K562 (cell line): Measurements from ENCODE around the gene SNX15. TPM values are rescaled to one million over a fixed set of nuclear protein-coding genes. Genes with fewer than 3 reads are reported as not detected.

Source experiments
- ATAC-seq: fragments of 200-7000 bp; cut with Tn5 transposase; 3 replicates; pipeline ENCODE4 v1.9.1; 2020; ENCODE audit warnings: moderate library complexity
- BruUV-seq: library from RNA; stranded (reverse); fragments of 400-500 nt; replicated peaks from 2 replicates; lab custom pipeline; 2021; lab: Mats Ljungman, UMichigan
- CTCF ChIA-PET: fragments of 300-600 bp; formaldehyde crosslinking; extraction: SDS; loops from one replicate; lab custom pipeline; 2021; ENCODE audit warnings: low intra/inter-chr PET ratio; lab: Yijun Ruan, JAX
- POLR2A ChIA-PET: fragments of 300-600, 350-650 bp; sonication (Branson Sonifier 250); formaldehyde crosslinking; extraction: SDS; loops from one replicate; lab custom pipeline; 2021; ENCODE audit warnings: antibody characterized with exemption, inconsistent platforms; lab: Yijun Ruan, JAX
- DNase-seq, 4 experiments: peaks; one replicate each; pipeline versions ENCODE4 v3.0.0 to v3.0.0-alpha.2; 2011 to 2018; ENCODE audit warnings: low spot score in 3 of 4, mixed read lengths in 3 of 4; ENCODE audit errors: extremely low read depth in 1 of 4
- FAIRE-seq: peaks from 2 replicates; lab custom pipeline; 2011; peaks lifted over from hg19 to GRCh38; lab: Jason Lieb, UNC
- H2AFZ ChIP-seq: 2 replicates; pipeline ENCODE4 v1.6.0; 2011; ENCODE audit warnings: low read depth, low read length, control low read depth, inconsistent platforms
- H3K27ac ChIP-seq: fragments of 200-600 bp; 3 replicates; pipeline ENCODE4 v1.8.0; 2011; ENCODE audit warnings: low read depth, mild to moderate bottlenecking, control low read depth, inconsistent platforms, low read length, moderate library complexity, mixed read lengths; ENCODE audit errors: extremely low read depth
- H3K27me3 ChIP-seq, 2 experiments: fragments of 300-600 bp in 1 of 2; 2 replicates in 1 of 2; 3 replicates in 1 of 2; pipeline versions ENCODE4 v1.6.0 to v1.8.0; 2011; ENCODE audit warnings: inconsistent platforms in 2 of 2, low read length in 2 of 2, mild to moderate bottlenecking in 1 of 2, mixed read lengths in 1 of 2, moderate library complexity in 1 of 2; ENCODE audit not compliant: control insufficient read depth in 2 of 2, insufficient read depth in 2 of 2
- H3K36me3 ChIP-seq: fragments of 300-600 bp; 3 replicates; pipeline ENCODE4 v1.8.0; 2011; ENCODE audit warnings: mild to moderate bottlenecking, low read length, inconsistent platforms; ENCODE audit not compliant: control insufficient read depth, insufficient read depth
- H3K4me1 ChIP-seq, 2 experiments: fragments of 200-600 bp in 1 of 2; replicated peaks in 1 of 2; 2 replicates in 1 of 2; 3 replicates in 1 of 2; pipeline versions ENCODE4 v1.5.1 to v1.8.0; 2011; ENCODE audit warnings: inconsistent platforms in 2 of 2, low read length in 2 of 2, mild to moderate bottlenecking in 1 of 2, mixed read lengths in 1 of 2, moderate library complexity in 1 of 2; ENCODE audit not compliant: control insufficient read depth in 2 of 2, insufficient read depth in 2 of 2
- H3K4me2 ChIP-seq: 2 replicates; pipeline ENCODE4 v1.6.1; 2011; ENCODE audit warnings: low read length, control low read depth, inconsistent platforms, mixed read lengths; ENCODE audit not compliant: insufficient read depth
- H3K4me3 ChIP-seq: fragments of 200-600 bp; sonication (generic), shearing (Covaris generic); 2 replicates; pipeline ENCODE4 v1.5.1; 2016; ENCODE audit warnings: control low read depth, inconsistent platforms
- H3K79me2 ChIP-seq: fragments of 200-600 bp; 3 replicates; pipeline ENCODE4 v1.8.0; 2011; ENCODE audit warnings: low read length, inconsistent platforms; ENCODE audit not compliant: control insufficient read depth, insufficient read depth
- H3K9ac ChIP-seq, 2 experiments: 2 replicates each; pipeline versions ENCODE4 v1.6.0 to v1.6.1; 2011; ENCODE audit warnings: low read depth in 2 of 2, low read length in 2 of 2, control low read depth in 1 of 2, inconsistent platforms in 1 of 2, mild to moderate bottlenecking in 1 of 2, mixed read lengths in 1 of 2; ENCODE audit not compliant: insufficient read depth in 1 of 2
- H3K9me1 ChIP-seq: one replicate; pipeline ENCODE4 v1.6.0; 2011; ENCODE audit warnings: inconsistent platforms, mild to moderate bottlenecking, low read length, moderate library complexity; ENCODE audit not compliant: control insufficient read depth, insufficient read depth
- H3K9me3 ChIP-seq: replicated peaks from 2 replicates; pipeline ENCODE4 v1.5.1; 2011; ENCODE audit warnings: low read depth, low read length, inconsistent platforms; ENCODE audit not compliant: control insufficient read depth, insufficient read depth
- H4K20me1 ChIP-seq: replicated peaks from 2 replicates; pipeline ENCODE4 v1.6.1; 2011; ENCODE audit warnings: low read length, inconsistent platforms, mixed read lengths; ENCODE audit not compliant: control insufficient read depth, insufficient read depth
- ESRRB ChIP-seq: fragments of 250-450 bp; sonication (Bioruptor Pico); IDR thresholded peaks from 2 replicates; pipeline ENCODE4 v1.5.0; 2020; ENCODE audit warnings: mild to moderate bottlenecking, moderate library complexity, borderline replicate concordance
- EWSR1 ChIP-seq: fragments of 450-650 bp; IDR thresholded peaks from 2 replicates; pipeline ENCODE4 v1.6.1; 2018; ENCODE audit warnings: borderline replicate concordance, mild to moderate bottlenecking, low read depth, moderate library complexity; ENCODE audit not compliant: partially characterized antibody
- GTF2E2 ChIP-seq: fragments of 200-800 bp; sonication (Bioruptor generic); IDR thresholded peaks from 2 replicates; pipeline ENCODE4 v1.6.1; 2016; ENCODE audit warnings: missing genetic modification characterization, missing compliant biosample characterization
- GTF3C2 ChIP-seq: IDR thresholded peaks from 3 replicates; pipeline ENCODE4 v1.6.1; 2011; ENCODE audit warnings: borderline replicate concordance, mild to moderate bottlenecking, moderate library complexity; ENCODE audit not compliant: insufficient read length; ENCODE audit errors: extremely low read depth
- PCBP2 ChIP-seq: fragments of 200-400 bp; formaldehyde crosslinking; IDR thresholded peaks from 2 replicates; pipeline ENCODE4 v1.6.1; 2018; ENCODE audit warnings: low read length, low read depth, mild to moderate bottlenecking, moderate library complexity; ENCODE audit not compliant: poor library complexity, severe bottlenecking
- ZNF655 ChIP-seq: fragments of 250-450 bp; sonication (Bioruptor Pico); IDR thresholded peaks from 2 replicates; pipeline ENCODE4 v1.5.0; 2021
- WGBS: fragments of 100-300 bp; shearing (Covaris generic); methylation state at CpG from one replicate; pipeline ENCODE4 v1.1.6; 2016; ENCODE audit warnings: low coverage, mixed read lengths; ENCODE audit not compliant: insufficient coverage; ENCODE audit errors: missing lambda C conversion rate; 5-methylcytosine and 5-hydroxymethylcytosine counted together
- in situ Hi-C: fragments of 300-500 bp; cut with MboI; formaldehyde crosslinking; loops from 4 replicates; pipeline ENCODE4 v1.15.0; 2018; ENCODE audit warnings: inconsistent platforms, mixed read lengths
- intact Hi-C: fragments of 100-400 bp; cut with micrococcal nuclease; formaldehyde crosslinking; loops from 2 replicates; pipeline ENCODE4 v1.14.2; 2022
- polyA plus RNA-seq, 8 experiments: library from polyadenylated mRNA; depleted of rRNA in 4 of 8; stranded (reverse) in 5 of 8; unstranded in 3 of 8; fragments of >200 nt; fragmentation: Nextera tagmentation in 2 of 8; fragmentation: Illumina TruSeq in 1 of 8; extraction: Ambion mirVana in 2 of 8; extraction: Trizol in 1 of 8; gene quantifications; 2 replicates each; pipeline versions ENCODE4 v1.2.1 to v1.2.3, GENCODE V29; 2011 to 2014; ENCODE audit warnings: inconsistent platforms in 1 of 8, missing spikeins in 1 of 8
- total RNA-seq, 7 experiments: library from RNA; depleted of rRNA in 6 of 7; stranded (reverse); fragments of >200 nt in 6 of 7; fragmentation: Illumina TruSeq in 2 of 7; extraction: Trizol in 2 of 7; gene quantifications; 2 replicates each; pipeline versions ENCODE4 v1.2.1 to v1.2.3, GENCODE V29; 2011 to 2021; ENCODE audit warnings: low replicate concordance in 1 of 7

SNX15 gene
- total and polyA plus RNA-seq, 9 of the 15 experiments (the other 6 are each of a cell fraction or from before 2014, with no cell fraction given): 1.8 to 27.8 (median 15.2) TPM

GRCh38 chr11:65087216-65087615 is 60.0 kb downstream of the SNX15 start:
- Histone ChIP-seq H3K79me2 (peaks cover 32% of the 10 kb centered on the region), H3K36me3 (peaks cover 56% of the 10 kb centered on the region), H3K9me1 (no peaks in the 10 kb centered on the region), H3K9me3 (no peaks in the 10 kb centered on the region), H3K4me3 (no peak overlapping the region), H2AFZ (no peak overlapping the region), H4K20me1 (no peaks in the 10 kb centered on the region; the same call in 1 of the 2 replicates), H3K4me2 (no peak overlapping the region), H3K27me3 (no peaks in the 10 kb centered on the region; a peak in 1 of 5 replicates), H3K9ac (no peak overlapping the region), H3K4me1 (peaks cover 13 to 15% of the 10 kb centered on the region in 2 experiments), H3K27ac (no peak overlapping the region)
- DNase-seq (no peak), ATAC-seq (no peak), FAIRE-seq (no peak)
- ChIA-PET POLR2A (interaction anchor here (0.5 to 2.0 kb wide), 4 partner anchors 10 to 54 kb away, joined by 3 to 4 read pairs (median 3); partner anchors contain the start of gene ZNHIT2), CTCF (no interaction called here)
- intact Hi-C loops (no loop called here), in situ Hi-C loops (no loop called here)
- no peak for TF ChIP-seq EWSR1
- TF ChIP-seq GTF2E2: no peak
- TF ChIP-seq ZNF655: no peak
- TF ChIP-seq PCBP2: no peak
- no peak for TF ChIP-seq ESRRB (CRISPR knock-in tag)
- TF ChIP-seq GTF3C2: no peak
- BruUV-seq: no TSS peak
- WGBS: 85% methylated on average over 7 of the region's 11 CpGs
